Skeletal muscle satellite cell (primary cell): ENCODE results near the gene LDLR.
"Not testable (repeated sequence)": the region's sequence is repeated elsewhere in the genome, so short reads cannot be mapped to it uniquely, and the experiment has no call there.

Experiments
- H3K27me3 ChIP-seq: 2 replicates; pipeline ENCODE4 v1.7.0; 2013; ENCODE audit warnings: low read length; ENCODE audit not compliant: control insufficient read depth, insufficient read depth
- H3K36me3 ChIP-seq: 2 replicates; pipeline ENCODE4 v1.7.0; 2013; ENCODE audit warnings: mild to moderate bottlenecking, control low read depth, low read length; ENCODE audit not compliant: insufficient read depth
- H3K4me1 ChIP-seq: 2 replicates; pipeline ENCODE4 v1.7.0; 2013; ENCODE audit warnings: low read length; ENCODE audit not compliant: control insufficient read depth, insufficient read depth
- H3K4me2 ChIP-seq: 2 replicates; pipeline ENCODE4 v1.7.0; 2013; ENCODE audit warnings: mild to moderate bottlenecking, low read length
- H3K4me3 ChIP-seq: 2 replicates; pipeline ENCODE4 v1.7.0; 2013; ENCODE audit warnings: low read length
- H3K9ac ChIP-seq: 2 replicates; pipeline ENCODE4 v1.7.0; 2013; ENCODE audit warnings: mild to moderate bottlenecking, low read depth, low read length, moderate library complexity
- H3K9me3 ChIP-seq: replicated peaks from 2 replicates; pipeline ENCODE4 v1.7.0; 2013; ENCODE audit warnings: mild to moderate bottlenecking, control low read depth, low read length

The LDLR gene

DNA sequence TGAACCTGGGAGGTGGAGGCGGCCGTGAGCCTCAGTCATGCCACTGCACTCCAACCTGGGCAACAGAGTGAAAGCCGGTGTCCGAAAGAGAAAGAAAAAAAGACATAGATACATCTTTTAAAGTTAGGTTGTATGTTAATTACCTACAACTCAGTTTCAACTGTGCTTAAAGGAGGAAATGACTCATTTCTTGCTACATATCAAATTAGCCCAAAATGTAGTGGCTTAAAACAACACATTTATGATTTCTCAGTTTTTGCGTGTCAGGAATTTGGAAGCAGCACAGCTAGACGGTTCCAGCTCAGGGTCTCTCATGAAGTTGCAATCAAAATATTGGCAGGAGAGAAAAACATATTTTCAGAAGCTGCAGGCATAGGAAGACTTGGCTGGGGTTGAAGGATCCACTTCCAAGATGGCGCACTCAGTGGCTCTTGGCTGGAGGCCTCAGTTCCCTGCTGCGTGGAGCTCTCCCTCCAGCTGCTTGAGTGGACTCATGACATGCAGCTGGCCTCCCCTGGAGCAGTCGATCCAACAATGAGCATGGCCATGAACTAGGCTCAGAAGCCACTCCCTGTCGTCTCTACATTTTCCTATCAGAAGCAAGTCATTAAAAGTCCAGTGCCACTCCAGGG is 7.1 kb downstream of the LDLR start:
- no peaks in the 10 kb centered on the region for H3K9me3 ChIP-seq
- peaks cover 40% of the 10 kb centered on the region for H3K36me3 ChIP-seq
- peak overlapping the region; percentile 3 for H3K9ac ChIP-seq
- H3K4me2 ChIP-seq = peak overlapping the region; percentile 47
- H3K4me3 ChIP-seq = peak overlapping the region; percentile 6
- H3K27me3 ChIP-seq = no peaks in the 10 kb centered on the region
- H3K4me1 ChIP-seq = peaks cover 59% of the 10 kb centered on the region

GRCh38 chr19:11097367-11097766 is 8.1 kb downstream of the LDLR start:
- not testable (repeated sequence) for H3K9ac ChIP-seq, H3K4me2 ChIP-seq, H3K9me3 ChIP-seq, H3K4me3 ChIP-seq, H3K27me3 ChIP-seq
- Histone ChIP-seq H3K36me3 (peaks cover 41% of the 10 kb centered on the region), H3K4me1 (peaks cover 49% of the 10 kb centered on the region)

DNA sequence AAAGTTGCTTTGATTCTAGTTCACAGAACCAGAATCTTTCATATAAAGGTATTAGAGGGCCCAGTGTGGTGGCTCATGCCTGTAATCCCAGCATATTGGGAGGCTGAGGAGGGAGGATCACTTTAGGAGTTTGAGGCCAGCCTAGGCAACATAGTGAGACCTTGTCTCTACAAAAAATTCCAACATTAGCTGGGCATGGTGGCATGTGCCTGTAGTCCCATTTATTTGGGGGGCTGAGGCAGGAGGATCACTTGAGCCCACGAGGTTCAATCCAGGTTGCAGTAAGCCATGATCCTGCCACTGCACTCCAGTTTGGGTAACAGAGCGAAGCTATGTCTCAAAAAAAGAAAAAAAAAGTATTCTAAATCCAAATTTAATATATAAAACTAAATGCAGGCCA is 9.1 kb downstream of the LDLR start:
- H3K4me2 ChIP-seq = no peak overlapping the region
- H3K9me3 ChIP-seq = no peaks in the 10 kb centered on the region
- H3K27me3 ChIP-seq = no peaks in the 10 kb centered on the region
- H3K4me3 ChIP-seq = no peak overlapping the region
- H3K4me1 ChIP-seq = peaks cover 44% of the 10 kb centered on the region
- no peak overlapping the region for H3K9ac ChIP-seq
- peaks cover 50% of the 10 kb centered on the region for H3K36me3 ChIP-seq

- H3K4me2 ChIP-seq = no peak overlapping the region
- H3K9me3 ChIP-seq = no peaks in the 10 kb centered on the region
- peaks cover 53% of the 10 kb centered on the region for H3K36me3 ChIP-seq
- H3K4me3 ChIP-seq = no peak overlapping the region
- no peak overlapping the region for H3K9ac ChIP-seq
- no peaks in the 10 kb centered on the region for H3K27me3 ChIP-seq
- peaks cover 39% of the 10 kb centered on the region for H3K4me1 ChIP-seq
Observed at GRCh38 chr19:11098861-11099260, 9.6 kb downstream of the LDLR start.

- Histone ChIP-seq H3K4me1 (peaks cover 32% of the 10 kb centered on the region), H3K27me3 (no peaks in the 10 kb centered on the region), H3K9me3 (no peaks in the 10 kb centered on the region), H3K9ac (no peak overlapping the region), H3K4me2 (no peak overlapping the region), H3K36me3 (peaks cover 53% of the 10 kb centered on the region), H3K4me3 (no peak overlapping the region)
Observed at GRCh38 chr19:11100049-11100448, 10.8 kb downstream of the LDLR start.

DNA sequence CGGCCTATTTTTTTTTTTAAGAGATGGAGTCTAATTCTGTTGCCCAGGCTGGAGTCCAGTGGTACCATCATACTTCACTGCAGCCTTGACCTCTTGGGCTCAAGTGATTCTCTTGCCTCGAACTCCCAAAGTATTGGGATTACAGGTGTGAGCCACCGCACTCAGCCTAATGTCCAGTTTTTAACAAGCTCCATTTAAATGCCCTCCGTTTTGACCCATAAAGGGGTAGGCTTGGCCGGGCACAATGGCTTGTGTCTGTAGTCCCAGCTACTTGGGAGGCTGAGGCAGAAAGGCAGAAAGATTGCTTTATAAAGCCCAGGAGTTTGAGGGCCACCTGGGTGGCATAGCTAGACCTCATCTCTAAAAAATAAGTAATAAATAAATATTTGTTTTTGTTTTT is 11.8 kb downstream of the LDLR start:
- H3K9ac ChIP-seq = no peak overlapping the region
- H3K4me3 ChIP-seq = no peak overlapping the region
- H3K27me3 ChIP-seq = no peaks in the 10 kb centered on the region
- peaks cover 58% of the 10 kb centered on the region for H3K36me3 ChIP-seq
- H3K4me2 ChIP-seq = no peak overlapping the region
- peaks cover 22% of the 10 kb centered on the region for H3K4me1 ChIP-seq
- no peaks in the 10 kb centered on the region for H3K9me3 ChIP-seq

GRCh38 chr19:11102944-11103343 is 13.7 kb downstream of the LDLR start:
- Histone ChIP-seq H3K4me2 (no peak overlapping the region), H3K4me3 (no peak overlapping the region), H3K9me3 (no peaks in the 10 kb centered on the region), H3K27me3 (no peaks in the 10 kb centered on the region), H3K36me3 (peaks cover 67% of the 10 kb centered on the region), H3K9ac (no peak overlapping the region), H3K4me1 (peaks cover 6% of the 10 kb centered on the region)

DNA sequence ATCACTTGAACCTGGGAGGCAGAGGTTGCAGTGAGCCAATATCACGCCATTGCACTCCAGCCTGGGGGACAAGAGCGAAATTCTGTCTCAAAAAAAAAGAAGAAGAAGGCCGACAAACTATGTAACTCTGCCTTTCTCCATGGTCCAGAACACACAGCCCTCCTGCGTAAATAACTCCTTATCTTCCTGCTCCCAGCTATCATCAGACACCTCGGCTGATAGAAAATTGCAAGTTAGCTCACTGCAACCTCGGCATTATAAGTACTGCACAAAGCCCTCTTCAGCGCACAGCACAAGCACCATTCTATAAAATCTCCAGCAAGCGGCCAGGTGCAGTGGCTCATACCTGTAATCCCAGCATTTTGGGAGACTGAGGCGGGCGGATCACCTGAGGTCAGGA is 14.4 kb downstream of the LDLR start:
- H3K4me2 ChIP-seq, H3K4me1 ChIP-seq: not testable (repeated sequence)
- peaks cover 70% of the 10 kb centered on the region for H3K36me3 ChIP-seq

DNA sequence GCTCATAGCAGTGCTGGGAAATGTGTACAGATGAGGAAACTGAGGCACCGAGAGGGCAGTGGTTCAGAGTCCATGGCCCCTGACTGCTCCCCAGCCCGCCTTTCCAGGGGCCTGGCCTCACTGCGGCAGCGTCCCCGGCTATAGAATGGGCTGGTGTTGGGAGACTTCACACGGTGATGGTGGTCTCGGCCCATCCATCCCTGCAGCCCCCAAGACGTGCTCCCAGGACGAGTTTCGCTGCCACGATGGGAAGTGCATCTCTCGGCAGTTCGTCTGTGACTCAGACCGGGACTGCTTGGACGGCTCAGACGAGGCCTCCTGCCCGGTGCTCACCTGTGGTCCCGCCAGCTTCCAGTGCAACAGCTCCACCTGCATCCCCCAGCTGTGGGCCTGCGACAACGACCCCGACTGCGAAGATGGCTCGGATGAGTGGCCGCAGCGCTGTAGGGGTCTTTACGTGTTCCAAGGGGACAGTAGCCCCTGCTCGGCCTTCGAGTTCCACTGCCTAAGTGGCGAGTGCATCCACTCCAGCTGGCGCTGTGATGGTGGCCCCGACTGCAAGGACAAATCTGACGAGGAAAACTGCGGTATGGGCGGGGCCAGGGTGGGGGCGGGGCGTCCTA is 15.9 kb downstream of the LDLR start:
- no peaks in the 10 kb centered on the region for H3K9me3 ChIP-seq
- H3K4me3 ChIP-seq = no peak overlapping the region
- no peak overlapping the region for H3K4me2 ChIP-seq
- H3K9ac ChIP-seq = no peak overlapping the region
- peaks cover 77% of the 10 kb centered on the region for H3K36me3 ChIP-seq
- H3K4me1 ChIP-seq = peaks cover 2% of the 10 kb centered on the region
- H3K27me3 ChIP-seq = no peaks in the 10 kb centered on the region

More for the DNA sequence above, 14.4 kb downstream of the LDLR start:
- H3K27me3 ChIP-seq, H3K9me3 ChIP-seq, H3K4me3 ChIP-seq, H3K9ac ChIP-seq: not testable (repeated sequence)

DNA sequence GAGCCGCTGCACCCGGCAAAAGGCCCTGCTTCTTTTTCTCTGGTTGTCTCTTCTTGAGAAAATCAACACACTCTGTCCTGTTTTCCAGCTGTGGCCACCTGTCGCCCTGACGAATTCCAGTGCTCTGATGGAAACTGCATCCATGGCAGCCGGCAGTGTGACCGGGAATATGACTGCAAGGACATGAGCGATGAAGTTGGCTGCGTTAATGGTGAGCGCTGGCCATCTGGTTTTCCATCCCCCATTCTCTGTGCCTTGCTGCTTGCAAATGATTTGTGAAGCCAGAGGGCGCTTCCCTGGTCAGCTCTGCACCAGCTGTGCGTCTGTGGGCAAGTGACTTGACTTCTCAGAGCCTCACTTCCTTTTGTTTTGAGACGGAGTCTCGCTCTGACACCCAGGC is 17.2 kb downstream of the LDLR start:
- H3K27me3 ChIP-seq = no peaks in the 10 kb centered on the region
- no peak overlapping the region for H3K4me2 ChIP-seq
- no peaks in the 10 kb centered on the region for H3K9me3 ChIP-seq
- H3K4me1 ChIP-seq = no peaks in the 10 kb centered on the region
- H3K9ac ChIP-seq = no peak overlapping the region
- no peak overlapping the region for H3K4me3 ChIP-seq
- peaks cover 78% of the 10 kb centered on the region for H3K36me3 ChIP-seq

DNA sequence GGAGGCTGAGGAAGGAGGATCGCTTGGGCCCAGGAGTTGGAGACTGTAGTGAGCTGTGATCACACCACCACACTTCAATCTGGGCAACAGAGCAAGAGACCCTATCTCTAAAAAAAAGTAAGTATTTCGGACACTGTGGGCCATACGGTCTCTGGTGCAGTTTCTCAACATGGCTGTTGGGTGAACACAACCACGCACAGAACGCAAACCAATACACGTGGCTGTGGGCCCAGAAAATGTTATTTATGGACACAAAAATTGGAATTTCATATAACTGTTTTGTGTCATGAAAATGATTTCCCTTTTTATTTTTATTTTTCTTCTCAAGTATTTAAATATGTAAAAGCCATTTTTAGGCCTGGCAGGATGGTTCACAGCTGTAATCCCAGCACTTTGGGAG is 19.5 kb downstream of the LDLR start:
- peaks cover 81% of the 10 kb centered on the region for H3K36me3 ChIP-seq
- H3K9me3 ChIP-seq = no peaks in the 10 kb centered on the region
- H3K9ac ChIP-seq = no peak overlapping the region
- H3K4me3 ChIP-seq = no peak overlapping the region
- no peak overlapping the region for H3K4me2 ChIP-seq
- no peaks in the 10 kb centered on the region for H3K4me1 ChIP-seq
- no peaks in the 10 kb centered on the region for H3K27me3 ChIP-seq

GRCh38 chr19:11111117-11111770 is 22.0 kb downstream of the LDLR start:
- H3K4me3 ChIP-seq = no peak overlapping the region
- no peaks in the 10 kb centered on the region for H3K4me1 ChIP-seq
- H3K4me2 ChIP-seq = no peak overlapping the region
- no peaks in the 10 kb centered on the region for H3K9me3 ChIP-seq
- H3K9ac ChIP-seq = no peak overlapping the region
- no peaks in the 10 kb centered on the region for H3K27me3 ChIP-seq
- peaks cover 82% of the 10 kb centered on the region for H3K36me3 ChIP-seq
